ENCODE data around the gene IL10RB. TPM values are rescaled to one million over a fixed set of nuclear protein-coding genes. Genes with fewer than 3 reads are reported as not detected.

Gene IL10RB
- total and polyA plus RNA-seq, 10 of the 15 experiments (the other 5 are each of a cell fraction or from before 2014, with no cell fraction given), result 15.0 to 55.1 (median 34.9) TPM

DNA sequence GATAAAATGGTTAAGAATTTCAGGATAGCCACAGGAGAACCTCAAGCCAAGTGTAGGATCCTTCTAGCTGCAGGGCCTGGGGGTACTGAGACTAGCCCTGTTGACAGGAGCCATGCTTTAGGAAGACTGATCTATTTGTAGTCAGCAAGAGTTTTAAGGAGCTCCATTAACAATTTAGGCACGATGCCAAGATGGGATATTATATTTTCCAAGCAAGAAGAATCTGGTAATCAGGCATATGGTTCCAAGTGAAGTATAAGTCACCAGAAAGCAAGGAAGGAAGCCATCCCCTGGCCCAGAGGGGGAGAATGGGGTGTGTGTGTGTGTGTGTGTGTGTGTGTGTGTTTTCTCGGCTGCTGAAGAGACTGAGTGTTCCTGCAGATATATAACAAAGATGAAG is 29.4 kb upstream of the IL10RB start (continued):
- TF ChIP-seq MXI1 (IDR thresholded peaks at IDR 0.05; ENCODE audit: low read depth, low read length) (no peak), REST (IDR thresholded peaks at IDR 0.05; ENCODE audit: low read depth, low read length) (no peak), SREBF2 (IDR thresholded peaks at IDR 0.05; ENCODE audit: low read length) (no peak), SPI1 (IDR thresholded peaks at IDR 0.05; ENCODE audit: borderline replicate concordance, insufficient read depth, low read depth, low read length) (no peak), POLR2AphosphoS5 (IDR thresholded peaks at IDR 0.05; ENCODE audit: low read length) (no peak), SIN3A (IDR thresholded peaks at IDR 0.05; ENCODE audit: low read depth, low read length) (no peak), ETV6 (conservative IDR thresholded peaks at IDR 0.05 in 1 of 2, IDR thresholded peaks at IDR 0.05 in 1 of 2; ENCODE audit: borderline replicate concordance in 1 of 2, low read depth in 1 of 2) (no peak), ATF7 (IDR thresholded peaks at IDR 0.05; ENCODE audit: low read depth) (no peak), NKRF (conservative IDR thresholded peaks at IDR 0.05) (no peak)
- TF ChIP-seq, protein P1, sequence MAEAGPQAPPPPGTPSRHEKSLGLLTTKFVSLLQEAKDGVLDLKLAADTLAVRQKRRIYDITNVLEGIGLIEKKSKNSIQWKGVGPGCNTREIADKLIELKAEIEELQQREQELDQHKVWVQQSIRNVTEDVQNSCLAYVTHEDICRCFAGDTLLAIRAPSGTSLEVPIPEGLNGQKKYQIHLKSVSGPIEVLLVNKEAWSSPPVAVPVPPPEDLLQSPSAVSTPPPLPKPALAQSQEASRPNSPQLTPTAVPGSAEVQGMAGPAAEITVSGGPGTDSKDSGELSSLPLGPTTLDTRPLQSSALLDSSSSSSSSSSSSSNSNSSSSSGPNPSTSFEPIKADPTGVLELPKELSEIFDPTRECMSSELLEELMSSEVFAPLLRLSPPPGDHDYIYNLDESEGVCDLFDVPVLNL (IDR thresholded peaks at IDR 0.05; ENCODE audit: low read depth, low read length), result no peak
